ENCODE data around the gene NAPA.

Gene NAPA

GRCh38 chr19:47483800-47484690 lies 30.8 kb downstream of the NAPA start, which contains the start of gene KPTN:
Gene KPTN, minus strand, starts transcription at chr19:47484219. Its CDS starts 59 bp downstream, at chr19:47484160.
- no peak for FAIRE-seq

GRCh38 chr19:47483200-47483599 lies 31.7 kb downstream of the NAPA start:
- FAIRE-seq: no peak

GRCh38 chr19:47481460-47482052 lies 33.3 kb downstream of the NAPA start:
- FAIRE-seq: no peak

- no peak for FAIRE-seq
These were observed 34.2 kb downstream of the NAPA start for GRCh38 chr19:47480658-47481057.

- FAIRE-seq: no peak
These were observed 35.0 kb downstream of the NAPA start for GRCh38 chr19:47479701-47480503.

- FAIRE-seq: no peak
These were observed 38.4 kb downstream of the NAPA start for GRCh38 chr19:47476438-47476972.

GRCh38 chr19:47475465-47475864 lies 39.4 kb downstream of the NAPA start:
- FAIRE-seq: no peak

GRCh38 chr19:47473336-47473735 lies 41.5 kb downstream of the NAPA start:
- FAIRE-seq: no peak

GRCh38 chr19:47471733-47472457 lies 43.0 kb downstream of the NAPA start, which contains the start of gene SLC8A2:
Gene SLC8A2, minus strand, starts transcription at chr19:47471893. Its CDS starts 5,490 bp downstream, at chr19:47466403.
- FAIRE-seq: no peak

GRCh38 chr19:47471381-47471732 lies 43.5 kb downstream of the NAPA start:
- FAIRE-seq: no peak

GRCh38 chr19:47470447-47471195 lies 44.2 kb downstream of the NAPA start:
- FAIRE-seq: no peak

- no peak for FAIRE-seq
These were observed 45.1 kb downstream of the NAPA start for GRCh38 chr19:47469719-47470118.

GRCh38 chr19:47469363-47469700 lies 45.5 kb downstream of the NAPA start:
- FAIRE-seq: no peak

- no peak for FAIRE-seq
These were observed 46.9 kb downstream of the NAPA start for GRCh38 chr19:47467914-47468313.

- no peak for FAIRE-seq
These were observed 48.9 kb downstream of the NAPA start for GRCh38 chr19:47465957-47466356.

- FAIRE-seq: no peak
These were observed 50.0 kb downstream of the NAPA start for GRCh38 chr19:47464675-47465419.

GRCh38 chr19:47461876-47462275 lies 53.0 kb downstream of the NAPA start:
- no peak for FAIRE-seq

GRCh38 chr19:47459477-47459876 lies 55.4 kb downstream of the NAPA start:
- FAIRE-seq: no peak

- FAIRE-seq: no peak
These were observed 56.2 kb downstream of the NAPA start for GRCh38 chr19:47458672-47459071.

GRCh38 chr19:47456721-47457474 lies 58.0 kb downstream of the NAPA start:
- no peak for FAIRE-seq
